GM19468 (cell line): ENCODE measurements around the gene PEBP1.

Experiments used
- ATAC-seq: cut with Tn5 transposase; IDR thresholded peaks from one replicate; pipeline ENCODE4 v1.9.1; 2021; ENCODE audit warnings: mild to moderate bottlenecking, moderate library complexity, moderate number of reproducible peaks; ENCODE audit not compliant: unreplicated experiment; ENCODE audit errors: extremely low read depth

Gene PEBP1

GRCh38 chr12:118135788-118136558 lies at the start of gene PEBP1:
Gene PEBP1 (plus strand): TSS chr12:118136124. CDS start chr12:118136210, 86 bp downstream.
- ATAC-seq = peak; percentile 93

GRCh38 chr12:118089782-118090181 lies 46.1 kb upstream of the PEBP1 start:
- ATAC-seq = no peak

- no peak for ATAC-seq
These were observed 41.9 kb upstream of the PEBP1 start for GRCh38 chr12:118094039-118094438.

GRCh38 chr12:118098401-118098800 lies 37.5 kb upstream of the PEBP1 start:
- ATAC-seq = no peak

GRCh38 chr12:118098911-118099671 lies 36.8 kb upstream of the PEBP1 start:
- ATAC-seq = no peak

GRCh38 chr12:118101051-118101450 lies 34.9 kb upstream of the PEBP1 start:
- no peak for ATAC-seq

- ATAC-seq = no peak
These were observed 33.9 kb upstream of the PEBP1 start for GRCh38 chr12:118102070-118102469.

GRCh38 chr12:118102609-118103008 lies 33.3 kb upstream of the PEBP1 start:
- ATAC-seq = no peak

GRCh38 chr12:118103201-118103600 lies 32.7 kb upstream of the PEBP1 start:
- no peak for ATAC-seq

GRCh38 chr12:118103601-118104382 lies 32.1 kb upstream of the PEBP1 start, which contains the start of gene VSIG10:
Gene VSIG10 (minus strand): TSS chr12:118104011. CDS start chr12:118103671, 340 bp downstream.
- no peak for ATAC-seq

GRCh38 chr12:118107011-118107410 lies 28.9 kb upstream of the PEBP1 start:
- ATAC-seq = no peak

GRCh38 chr12:118107694-118108093 lies 28.2 kb upstream of the PEBP1 start:
- no peak for ATAC-seq

- no peak for ATAC-seq
These were observed 26.8 kb upstream of the PEBP1 start for GRCh38 chr12:118109088-118109487.

- no peak for ATAC-seq
These were observed 16.5 kb upstream of the PEBP1 start for GRCh38 chr12:118119449-118119879.

GRCh38 chr12:118120579-118121363 lies 15.2 kb upstream of the PEBP1 start:
- no peak for ATAC-seq

- ATAC-seq = no peak
These were observed 13.7 kb upstream of the PEBP1 start for GRCh38 chr12:118122264-118122663.

GRCh38 chr12:118124333-118124874 lies 11.5 kb upstream of the PEBP1 start:
- ATAC-seq = no peak

GRCh38 chr12:118125743-118126118 lies 10.2 kb upstream of the PEBP1 start:
- ATAC-seq = no peak

- ATAC-seq = no peak
These were observed 9.7 kb upstream of the PEBP1 start for GRCh38 chr12:118126119-118126757.
